ENCODE measurements around the gene RASL11A.

- TF ChIP-seq CTCF (IDR thresholded peaks at IDR 0.05; ENCODE audit: poor library complexity) = peak; percentile 80
- no peak for TF ChIP-seq EZH2phosphoT487 (IDR thresholded peaks at IDR 0.05; ENCODE audit: low read depth, severe bottlenecking, unreplicated experiment)
Measured at GRCh38 chr13:27270594-27271520, at the start of gene RASL11A.
